ENCODE results near the gene NPC2. TPM values are rescaled to one million over a fixed set of nuclear protein-coding genes. Genes with fewer than 3 reads are reported as not detected.

The NPC2 gene
- total RNA-seq, 2 experiments from 2014 or later: 32.5 to 36.8 TPM

GRCh38 chr14:74504874-74505720, 12.0 kb upstream of the NPC2 start:
- DNase-seq (no peak), ATAC-seq (ENCODE audit: poor library complexity) (no peak)
- no peak overlapping the region for H3K4me3 ChIP-seq (ENCODE audit: low read length)
- Mint-ChIP-seq H3K4me1 (ENCODE audit: low read depth) (peaks cover 2% of the 10 kb centered on the region), H3K27me3 (peaks cover 6% of the 10 kb centered on the region), H3K4me3 (no peak overlapping the region), H3K9me3 (no peaks in the 10 kb centered on the region), H3K27ac (no peak overlapping the region), H3K36me3 (ENCODE audit: low read depth) (peaks cover 1% of the 10 kb centered on the region)
- CTCF ChIA-PET: no interaction called here
- no peaks in the 10 kb centered on the region for H3K9me3 ChIP-seq (ENCODE audit: control insufficient read depth in 1 of 2, insufficient read depth in 1 of 2, low read length in 2 of 2)
- no peak for TF ChIP-seq CTCF (IDR thresholded peaks at IDR 0.05)
- no peaks in the 10 kb centered on the region for H3K4me1 ChIP-seq (ENCODE audit: insufficient read depth, low read length)
- no peaks in the 10 kb centered on the region for H3K27me3 ChIP-seq (ENCODE audit: control insufficient read depth in 1 of 2, insufficient read depth in 2 of 2, low read length in 2 of 2)
- no peak overlapping the region for H3K27ac ChIP-seq (ENCODE audit: low read depth in 1 of 2, low read length in 2 of 2)
- no peaks in the 10 kb centered on the region for H3K36me3 ChIP-seq (ENCODE audit: insufficient read depth, low read length)
- intact Hi-C loops (cut with DNase I, micrococcal nuclease): no loop called here
- POLR2A ChIA-PET: no interaction called here

- TF ChIP-seq CTCF (IDR thresholded peaks at IDR 0.05): no peak
- POLR2A ChIA-PET: no interaction called here
- Mint-ChIP-seq H3K4me1 (ENCODE audit: low read depth) (peaks cover 7% of the 10 kb centered on the region), H3K36me3 (ENCODE audit: low read depth) (peaks cover 7% of the 10 kb centered on the region), H3K27me3 (peaks cover under 1% of the 10 kb centered on the region), H3K9me3 (no peaks in the 10 kb centered on the region), H3K4me3 (no peak overlapping the region), H3K27ac (no peak overlapping the region)
- DNase-seq (no peak), ATAC-seq (ENCODE audit: poor library complexity) (no peak)
- Histone ChIP-seq H3K4me1 (ENCODE audit: insufficient read depth, low read length) (no peaks in the 10 kb centered on the region), H3K4me3 (ENCODE audit: low read length) (no peak overlapping the region), H3K9me3 (ENCODE audit: control insufficient read depth in 1 of 2, insufficient read depth in 1 of 2, low read length in 2 of 2) (no peaks in the 10 kb centered on the region), H3K36me3 (ENCODE audit: insufficient read depth, low read length) (no peaks in the 10 kb centered on the region), H3K27me3 (ENCODE audit: control insufficient read depth in 1 of 2, insufficient read depth in 2 of 2, low read length in 2 of 2) (no peaks in the 10 kb centered on the region), H3K27ac (ENCODE audit: low read depth in 1 of 2, low read length in 2 of 2) (no peak overlapping the region)
- intact Hi-C loops (cut with DNase I, micrococcal nuclease): no loop called here
- CTCF ChIA-PET: no interaction called here
Measured at GRCh38 chr14:74504412-74504811, 11.3 kb upstream of the NPC2 start.

GRCh38 chr14:74503938-74504335, 10.8 kb upstream of the NPC2 start:
- ATAC-seq (ENCODE audit: poor library complexity) (no peak), DNase-seq (no peak)
- no peaks in the 10 kb centered on the region for H3K4me1 ChIP-seq (ENCODE audit: insufficient read depth, low read length)
- H3K27me3 ChIP-seq (ENCODE audit: control insufficient read depth in 1 of 2, insufficient read depth in 2 of 2, low read length in 2 of 2): no peaks in the 10 kb centered on the region
- Mint-ChIP-seq H3K4me1 (ENCODE audit: low read depth) (peaks cover 7% of the 10 kb centered on the region), H3K4me3 (no peak overlapping the region), H3K36me3 (ENCODE audit: low read depth) (peaks cover 7% of the 10 kb centered on the region), H3K27me3 (no peaks in the 10 kb centered on the region), H3K9me3 (no peaks in the 10 kb centered on the region), H3K27ac (no peak overlapping the region)
- H3K36me3 ChIP-seq (ENCODE audit: insufficient read depth, low read length): no peaks in the 10 kb centered on the region
- no peak overlapping the region for H3K27ac ChIP-seq (ENCODE audit: low read depth in 1 of 2, low read length in 2 of 2)
- H3K9me3 ChIP-seq (ENCODE audit: control insufficient read depth in 1 of 2, insufficient read depth in 1 of 2, low read length in 2 of 2): no peaks in the 10 kb centered on the region
- intact Hi-C loops (cut with DNase I, micrococcal nuclease): no loop called here
- no peak for TF ChIP-seq CTCF (IDR thresholded peaks at IDR 0.05)
- no peak overlapping the region for H3K4me3 ChIP-seq (ENCODE audit: low read length)
- POLR2A ChIA-PET: no interaction called here
- CTCF ChIA-PET: no interaction called here

All from CD4-positive, alpha-beta T cell (primary cell).